HEK293T (cell line): Measurements from ENCODE around the gene SYT17.

ENCODE experiments used
- BHLHE40 ChIP-seq: fragments of 450-650 bp; IDR thresholded peaks from 2 replicates; pipeline ENCODE4 v1.6.1; 2016; ENCODE audit warnings: mild to moderate bottlenecking, moderate library complexity, borderline replicate concordance
- CTBP1 ChIP-seq: fragments of 450-650 bp; IDR thresholded peaks from 2 replicates; pipeline ENCODE4 v1.6.1; 2016; ENCODE audit warnings: borderline replicate concordance
- FOXK2 ChIP-seq: fragments of 450-650 bp; IDR thresholded peaks from 2 replicates; pipeline ENCODE4 v1.6.1; 2016; ENCODE audit warnings: mild to moderate bottlenecking
- FOXM1 ChIP-seq: fragments of 450-650 bp; IDR thresholded peaks from 2 replicates; pipeline ENCODE4 v1.6.1; 2017; ENCODE audit warnings: mild to moderate bottlenecking, borderline replicate concordance
- L3MBTL2 ChIP-seq: fragments of 450-650 bp; conservative IDR thresholded peaks from 2 replicates; pipeline ENCODE4 v1.6.1; 2016; ENCODE audit warnings: mild to moderate bottlenecking
- SP1 ChIP-seq: fragments of 450-650 bp; IDR thresholded peaks from 2 replicates; pipeline ENCODE4 v1.6.1; 2017
- TARDBP ChIP-seq: fragments of 450-650 bp; IDR thresholded peaks from 2 replicates; pipeline ENCODE4 v1.6.1; 2016

- no peak for TF ChIP-seq L3MBTL2
- no peak for TF ChIP-seq BHLHE40
- no peak for TF ChIP-seq TARDBP
- TF ChIP-seq FOXK2: no peak
- no peak for TF ChIP-seq FOXM1
- TF ChIP-seq SP1: no peak
- no peak for TF ChIP-seq CTBP1
Observed at GRCh38 chr16:19184823-19185509, 16.9 kb downstream of the SYT17 start.
